Muscle layer of colon (tissue), 2 donors: ENCODE results near the gene GJB1.
"Not testable (repeated sequence)": the region's sequence is repeated elsewhere in the genome, so short reads cannot be mapped to it uniquely, and the experiment has no call there.

Source experiments
- H3K27ac ChIP-seq: one replicate; pipeline ENCODE4 v1.7.0; 2013; ENCODE audit warnings: low read depth, mild to moderate bottlenecking, low read length, moderate library complexity
- H3K27me3 ChIP-seq, 2 donors: one replicate each; pipeline ENCODE4 v1.7.0; 2013; ENCODE audit warnings: low read length in 2 of 2, mild to moderate bottlenecking in 2 of 2; ENCODE audit not compliant: insufficient read depth in 2 of 2, control insufficient read depth in 1 of 2
- H3K36me3 ChIP-seq: one replicate; pipeline ENCODE4 v1.7.0; 2013; ENCODE audit warnings: mild to moderate bottlenecking, low read length; ENCODE audit not compliant: insufficient read depth
- H3K4me1 ChIP-seq: one replicate; pipeline ENCODE4 v1.7.0; 2013; ENCODE audit warnings: mild to moderate bottlenecking, low read length; ENCODE audit not compliant: insufficient read depth
- H3K4me3 ChIP-seq, 2 donors: one replicate each; pipeline ENCODE4 v1.7.0; 2013; ENCODE audit warnings: low read length in 2 of 2, low read depth in 1 of 2, mild to moderate bottlenecking in 1 of 2, moderate library complexity in 1 of 2
- H3K9ac ChIP-seq: one replicate; pipeline ENCODE4 v1.7.0; 2013; ENCODE audit warnings: low read length
- H3K9me3 ChIP-seq: one replicate; pipeline ENCODE4 v1.7.0; 2013; ENCODE audit warnings: mild to moderate bottlenecking, low read length
- donor health status: abdominal sarcoma.
- donor health status: Adenocarcinoma of cecum.

Gene GJB1

DNA sequence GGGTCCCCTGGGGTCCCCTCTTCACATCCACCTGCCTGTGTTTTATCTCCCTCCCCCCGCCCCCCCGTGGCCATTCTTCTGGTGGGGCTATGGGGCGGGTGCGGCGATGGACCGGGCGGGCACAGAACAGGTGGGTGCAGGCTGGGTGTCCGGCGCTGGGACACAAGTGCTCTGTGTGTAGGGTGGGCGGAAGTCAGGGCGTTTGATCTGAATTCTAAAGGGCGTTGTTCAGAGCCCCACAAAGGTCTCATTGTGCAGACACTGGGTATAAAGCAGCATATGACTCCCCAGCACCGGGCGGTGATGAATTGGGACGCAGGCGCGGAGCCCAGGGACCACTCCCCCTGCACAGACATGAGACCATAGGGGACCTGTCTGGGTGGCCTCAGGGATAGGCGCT is at the start of gene GJB1:
GJB1 (plus strand) TSS at position 296 of the 400 bp plus-strand sequence. CDS start 484 bp downstream, outside the sequence.
- Histone ChIP-seq H3K9me3 (no peaks in the 10 kb centered on the region), H3K4me3 (no peak within 1 kb of the TSS), H3K36me3 (no peaks in the 10 kb centered on the region), H3K4me1 (no peaks in the 10 kb centered on the region), H3K27me3 (peaks cover 0 to 7% of the 10 kb centered on the region in 2 donors), H3K9ac (no peak within 1 kb of the TSS), H3K27ac (no peak within 1 kb of the TSS)

DNA sequence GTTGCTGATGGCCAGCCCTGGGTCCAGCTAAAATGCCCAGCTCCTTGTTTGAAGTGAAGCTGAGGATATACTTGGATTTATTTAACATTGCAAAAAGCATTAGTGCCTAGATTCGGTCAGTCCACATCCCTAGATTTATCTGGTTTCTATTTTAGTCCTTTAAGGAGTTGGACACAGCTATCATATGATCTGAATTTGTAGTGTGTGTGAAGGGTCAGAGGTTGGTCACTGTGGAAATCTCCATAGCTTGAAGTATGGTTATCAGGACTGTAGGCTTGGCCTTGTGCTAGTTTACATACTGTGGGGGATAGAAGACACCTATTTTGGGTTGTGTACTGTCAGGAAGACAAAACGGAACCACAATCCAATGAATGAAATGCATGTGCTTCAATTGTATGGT is 49.6 kb upstream of the GJB1 start:
- H3K27me3 ChIP-seq: no peaks in the 10 kb centered on the region
- H3K9ac ChIP-seq: no peak overlapping the region
- no peaks in the 10 kb centered on the region for H3K4me1 ChIP-seq
- no peak overlapping the region for H3K4me3 ChIP-seq
- no peaks in the 10 kb centered on the region for H3K9me3 ChIP-seq
- no peaks in the 10 kb centered on the region for H3K36me3 ChIP-seq
- H3K27ac ChIP-seq: no peak overlapping the region

- Histone ChIP-seq H3K27me3 (no peaks in the 10 kb centered on the region), H3K27ac (no peak overlapping the region), H3K4me3 (no peak overlapping the region), H3K4me1 (no peaks in the 10 kb centered on the region), H3K9me3 (no peaks in the 10 kb centered on the region), H3K36me3 (no peaks in the 10 kb centered on the region), H3K9ac (no peak overlapping the region)
Observed at GRCh38 chrX:71174795-71175194, 48.2 kb upstream of the GJB1 start.

DNA sequence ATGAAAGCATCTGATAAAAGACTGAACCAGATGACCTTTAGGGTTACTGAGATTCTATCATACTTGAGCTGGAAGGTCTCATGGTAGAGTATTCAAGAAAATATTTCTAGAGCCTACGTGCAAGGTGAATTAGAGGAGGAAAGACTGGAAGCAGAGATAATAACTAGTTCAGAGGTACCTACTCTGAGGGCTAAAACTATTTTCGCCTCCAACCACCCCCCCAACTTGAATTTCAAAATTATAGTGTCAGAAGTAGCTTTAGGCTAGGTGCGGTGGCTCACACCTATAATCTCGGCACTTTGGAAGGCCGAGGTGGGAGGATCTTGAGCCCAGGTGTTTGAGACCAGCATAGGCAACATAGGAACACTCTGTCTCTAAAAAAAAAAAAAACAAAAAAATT is 47.5 kb upstream of the GJB1 start:
- Histone ChIP-seq H3K9ac (no peak overlapping the region), H3K27ac (no peak overlapping the region), H3K27me3 (no peaks in the 10 kb centered on the region), H3K36me3 (no peaks in the 10 kb centered on the region), H3K4me1 (no peaks in the 10 kb centered on the region), H3K9me3 (no peaks in the 10 kb centered on the region), H3K4me3 (no peak overlapping the region)

GRCh38 chrX:71177327-71177726 is 45.7 kb upstream of the GJB1 start:
- Histone ChIP-seq H3K36me3 (no peaks in the 10 kb centered on the region), H3K27ac (no peak overlapping the region), H3K27me3 (no peaks in the 10 kb centered on the region), H3K4me1 (no peaks in the 10 kb centered on the region), H3K9me3 (no peaks in the 10 kb centered on the region), H3K9ac (no peak overlapping the region), H3K4me3 (no peak overlapping the region)

GRCh38 chrX:71178908-71179307 is 44.1 kb upstream of the GJB1 start:
- H3K9me3 ChIP-seq: no peaks in the 10 kb centered on the region

GRCh38 chrX:71180579-71181265 is 42.3 kb upstream of the GJB1 start:
- H3K27me3 ChIP-seq, H3K9ac ChIP-seq, H3K9me3 ChIP-seq, H3K36me3 ChIP-seq, H3K27ac ChIP-seq, H3K4me1 ChIP-seq, H3K4me3 ChIP-seq: not testable (repeated sequence)

More at GRCh38 chrX:71178908-71179307, 44.1 kb upstream of the GJB1 start:
- Histone ChIP-seq H3K4me1 (peaks cover 8% of the 10 kb centered on the region), H3K27me3 (no peaks in the 10 kb centered on the region), H3K4me3 (no peak overlapping the region), H3K27ac (no peak overlapping the region), H3K9ac (no peak overlapping the region), H3K36me3 (no peaks in the 10 kb centered on the region)

DNA sequence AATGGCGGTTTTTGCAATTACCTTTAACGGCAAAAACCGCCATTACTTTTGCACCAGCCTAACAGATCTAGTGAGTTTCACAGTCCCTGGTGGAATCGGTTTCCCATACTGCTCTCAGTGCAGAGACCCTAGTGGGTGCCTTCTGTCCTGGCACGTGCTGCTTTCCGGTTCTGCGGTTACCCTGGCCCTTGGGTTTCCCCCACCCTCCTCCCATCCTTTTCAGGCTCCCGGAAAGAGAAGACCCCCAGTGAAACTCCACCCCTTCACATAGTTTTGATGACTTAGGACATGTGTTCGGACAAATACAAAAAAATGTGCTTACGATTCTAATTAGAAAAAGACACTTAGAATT is 41.5 kb upstream of the GJB1 start:
- Histone ChIP-seq H3K4me1 (peaks cover 8% of the 10 kb centered on the region), H3K9me3 (no peaks in the 10 kb centered on the region), H3K27ac (peak overlapping the region; percentile 76), H3K27me3 (peaks cover 0 to 5% of the 10 kb centered on the region in 2 donors), H3K9ac (peak overlapping the region; percentile 34), H3K4me3 (peak overlapping the region; percentile 43 to 60), H3K36me3 (no peaks in the 10 kb centered on the region)

- H3K36me3 ChIP-seq: no peaks in the 10 kb centered on the region
- H3K27me3 ChIP-seq: peaks cover 0 to 5% of the 10 kb centered on the region in 2 donors
- H3K9me3 ChIP-seq: no peaks in the 10 kb centered on the region
- H3K27ac ChIP-seq: peak overlapping the region; percentile 76
- peak overlapping the region; percentile 34 for H3K9ac ChIP-seq
- peaks cover 8% of the 10 kb centered on the region for H3K4me1 ChIP-seq
- peak overlapping the region; percentile 43 to 60 for H3K4me3 ChIP-seq
Observed at GRCh38 chrX:71181910-71182799, 40.9 kb upstream of the GJB1 start.

GRCh38 chrX:71182871-71183270 is 40.2 kb upstream of the GJB1 start:
- Histone ChIP-seq H3K4me3 (peak overlapping the region in 1 of 2 donors; percentile 47), H3K4me1 (peaks cover 8% of the 10 kb centered on the region), H3K27ac (peak overlapping the region; percentile 76), H3K9me3 (no peaks in the 10 kb centered on the region), H3K36me3 (no peaks in the 10 kb centered on the region), H3K9ac (peak overlapping the region; percentile 25), H3K27me3 (peaks cover 0 to 5% of the 10 kb centered on the region in 2 donors)

DNA sequence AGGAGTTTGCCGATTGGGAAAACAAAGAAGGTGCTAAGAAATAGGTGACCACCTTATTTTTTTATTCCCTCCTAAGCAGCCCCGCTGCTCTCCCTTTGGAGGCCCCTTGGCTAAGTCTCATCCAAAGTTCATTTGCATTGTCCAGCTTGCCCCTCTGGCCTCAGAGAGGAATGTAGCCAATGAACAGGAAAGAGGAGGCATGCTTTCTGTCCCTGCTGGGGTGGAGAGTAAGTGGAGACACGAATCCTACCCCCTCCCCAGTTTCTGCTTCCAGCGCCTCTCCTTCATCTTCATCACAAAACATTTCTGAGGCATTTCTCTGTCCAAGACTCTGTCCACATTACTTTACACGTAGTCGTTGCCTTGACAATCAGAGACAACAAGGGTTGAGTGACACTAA is 39.7 kb upstream of the GJB1 start:
- Histone ChIP-seq H3K4me1 (peaks cover 8% of the 10 kb centered on the region), H3K9ac (no peak overlapping the region), H3K27ac (no peak overlapping the region), H3K4me3 (no peak overlapping the region), H3K27me3 (peaks cover 0 to 5% of the 10 kb centered on the region in 2 donors), H3K9me3 (no peaks in the 10 kb centered on the region), H3K36me3 (no peaks in the 10 kb centered on the region)
